ENCODE measurements around the gene UBE2B. TPM values are rescaled to one million over a fixed set of nuclear protein-coding genes. Genes with fewer than 3 reads are reported as not detected.

Gene UBE2B
- 91.9 TPM for total RNA-seq (2021; ENCODE audit: unreplicated experiment)
- 16.5 and 21.3 TPM in 2 replicates for polyA plus RNA-seq (2012)
- percentile 94 among the genes with signal in this experiment for Bru-seq, nascent RNA
- BruChase-seq, experiment 1, labeled RNA remaining after a 6-hour chase = percentile 85 among the genes with signal in this experiment
- percentile 89 among the genes with signal in this experiment for BruChase-seq, experiment 2, labeled RNA remaining after a 2-hour chase
- long read RNA-seq, transcript UBE2B-201 (6 exons, 2,515 nt) = major isoform, 27 of 35 reads
- long read RNA-seq, partial matches to known transcripts = 0 of 35 reads
- long read RNA-seq, other reads (novel, unspliced or antisense) = 7 of 35 reads

GRCh38 chr5:134370871-134371833 is at the start of gene UBE2B:
UBE2B (plus strand) TSS chr5:134371569; CDS start chr5:134371596, 27 bp downstream.
- no peaks in the 10 kb centered on the region for H3K9me3 ChIP-seq (ENCODE audit: control insufficient read depth in 1 of 2, insufficient read depth in 1 of 2, low read depth in 1 of 2, low read length in 2 of 2)
- peak within 1 kb of the TSS; percentile 72 to 97 for H3K4me3 ChIP-seq (replicated peaks in 1 of 2; ENCODE audit: low read depth in 1 of 2, low read length in 2 of 2)
- no peaks in the 10 kb centered on the region for H3K27me3 ChIP-seq (ENCODE audit: insufficient read depth, low read length)
- BruUV-seq (replicated peaks) = no TSS peak
- H3K4me1 ChIP-seq (ENCODE audit: control insufficient read depth in 1 of 2, insufficient read depth in 2 of 2, low read length in 2 of 2) = peaks cover 14 to 26% of the 10 kb centered on the region in 2 experiments
- intact Hi-C loops (cut with micrococcal nuclease) = loop anchor here (1.0 to 5.0 kb wide), 2 partner anchors 154 to 216 kb away; partner anchors contain the start of gene JADE2
- H4K20me1 ChIP-seq (ENCODE audit: insufficient read depth) = no peaks in the 10 kb centered on the region; the same call in 1 of the 2 replicates
- H3K36me3 ChIP-seq (ENCODE audit: control insufficient read depth in 1 of 2, insufficient read depth in 2 of 2, low read length in 2 of 2) = peaks cover 0 to 4% of the 10 kb centered on the region in 2 experiments; a peak in 1 of 4 replicates
- ChIA-PET CTCF (interaction anchor here (1.2 kb wide), 1 partner anchor 216 kb away, joined by 5 read pairs; no protein-coding TSS in a partner anchor), POLR2A (interaction anchor here (0.5 to 0.7 kb wide), 2 partner anchors 194 to 338 kb away, joined by 3 read pairs; no protein-coding TSS in a partner anchor), RAD21 (ENCODE audit: low non-redundant PET in 1 of 2, low total read pairs in 2 of 2, uncharacterized antibody in 2 of 2, unreplicated experiment in 2 of 2) (no interaction called here)
- H3K27ac ChIP-seq (ENCODE audit: low read depth, low read length) = peak within 1 kb of the TSS; percentile 73
- DNase-seq (ENCODE audit: low read depth, low spot score) = peak; percentile 99
- peak within 1 kb of the TSS; percentile 95 for H2AFZ ChIP-seq (ENCODE audit: low read depth, low read length, poor library complexity, severe bottlenecking)
- ATAC-seq = peak; percentile 69
- peaks cover 54% of the 10 kb centered on the region for H3K79me2 ChIP-seq (ENCODE audit: insufficient read depth, low read length)
- TF ChIP-seq POLR2AphosphoS5 (IDR thresholded peaks at IDR 0.05; ENCODE audit: low read depth, low read length) (peak; percentile 70), POLR2A (IDR thresholded peaks at IDR 0.05; ENCODE audit: borderline replicate concordance, extremely low read depth, insufficient read depth, insufficient read length) (peak; percentile 63), ZFX (IDR thresholded peaks at IDR 0.05) (peak; percentile 62; the same call in 1 of the 2 replicates), ZNF274 (IDR thresholded peaks at IDR 0.05; ENCODE audit: low read depth, low read length) (no peak), TCF7L2 (IDR thresholded peaks at IDR 0.05; ENCODE audit: borderline replicate concordance, extremely low read depth, insufficient read depth, insufficient read length) (peak; percentile 45), ELF1 (IDR thresholded peaks at IDR 0.05; ENCODE audit: borderline replicate concordance, low read depth) (no peak), EGR1 (IDR thresholded peaks at IDR 0.05; ENCODE audit: low read depth) (no peak), YY1 (IDR thresholded peaks at IDR 0.05; ENCODE audit: extremely low read depth, insufficient replicate concordance, low read depth, low read length) (no peak)
- no peaks in the 10 kb centered on the region for H3K9me2 ChIP-seq (ENCODE audit: insufficient read depth)
- H3K4me2 ChIP-seq (ENCODE audit: low read length) = peak within 1 kb of the TSS; percentile 88
- peak within 1 kb of the TSS; percentile 82 for H3K9ac ChIP-seq (ENCODE audit: low read length)
